ENCODE results near the gene FHL1.
"Not testable (repeated sequence)": the region's sequence is repeated elsewhere in the genome, so short reads cannot be mapped to it uniquely, and the experiment has no call there.

The FHL1 gene

GRCh38 chrX:136167989-136168388, 20.7 kb downstream of the FHL1 start:
- peaks cover 50% of the 10 kb centered on the region for H3K4me1 ChIP-seq (ENCODE audit: control insufficient read depth, insufficient read depth, low read length)
- H3K36me3 ChIP-seq (ENCODE audit: control insufficient read depth, insufficient read depth, low read length); H3K9ac ChIP-seq (ENCODE audit: low read length); H3K4me3 ChIP-seq (ENCODE audit: low read depth, low read length); H3K27ac ChIP-seq (ENCODE audit: low read depth, low read length); H3K9me3 ChIP-seq (ENCODE audit: control insufficient read depth, insufficient read depth, low read depth, low read length); H3K27me3 ChIP-seq (ENCODE audit: control insufficient read depth, insufficient read depth, low read length): not testable (repeated sequence)

GRCh38 chrX:136168929-136169735, 21.8 kb downstream of the FHL1 start:
- H3K27ac ChIP-seq (ENCODE audit: low read depth, low read length) = no peak overlapping the region
- no peaks in the 10 kb centered on the region for H3K27me3 ChIP-seq (ENCODE audit: control insufficient read depth, insufficient read depth, low read length)
- no peak overlapping the region for H3K9ac ChIP-seq (ENCODE audit: low read length)
- H3K36me3 ChIP-seq (ENCODE audit: control insufficient read depth, insufficient read depth, low read length) = no peaks in the 10 kb centered on the region
- peaks cover 50% of the 10 kb centered on the region for H3K4me1 ChIP-seq (ENCODE audit: control insufficient read depth, insufficient read depth, low read length)
- H3K4me3 ChIP-seq (ENCODE audit: low read depth, low read length) = no peak overlapping the region
- H3K9me3 ChIP-seq (ENCODE audit: control insufficient read depth, insufficient read depth, low read depth, low read length) = no peaks in the 10 kb centered on the region

GRCh38 chrX:136170139-136170800, 22.9 kb downstream of the FHL1 start:
- Histone ChIP-seq H3K9me3 (ENCODE audit: control insufficient read depth, insufficient read depth, low read depth, low read length) (no peaks in the 10 kb centered on the region), H3K4me1 (ENCODE audit: control insufficient read depth, insufficient read depth, low read length) (peaks cover 47% of the 10 kb centered on the region), H3K9ac (ENCODE audit: low read length) (no peak overlapping the region), H3K36me3 (ENCODE audit: control insufficient read depth, insufficient read depth, low read length) (no peaks in the 10 kb centered on the region), H3K4me3 (ENCODE audit: low read depth, low read length) (no peak overlapping the region), H3K27ac (ENCODE audit: low read depth, low read length) (no peak overlapping the region), H3K27me3 (ENCODE audit: control insufficient read depth, insufficient read depth, low read length) (no peaks in the 10 kb centered on the region)

DNA sequence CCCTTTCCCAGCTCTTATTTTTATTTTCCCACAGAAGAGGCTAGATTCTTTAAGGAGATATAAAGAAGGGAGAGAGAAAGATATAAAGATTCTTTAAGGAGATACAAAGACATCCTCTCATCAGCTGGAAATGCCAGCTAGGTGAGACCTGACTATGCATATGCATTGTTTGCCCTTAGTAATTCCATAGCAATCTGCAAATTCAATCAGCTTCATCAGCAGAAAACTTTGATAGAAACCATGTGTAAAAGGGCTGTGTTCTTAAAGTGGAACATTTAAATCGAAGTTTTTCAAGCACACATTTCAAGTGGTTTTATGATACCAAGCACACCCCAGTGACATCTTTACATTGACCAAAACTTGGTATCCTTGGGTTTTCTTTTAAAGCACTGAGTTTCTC, 24.1 kb downstream of the FHL1 start:
- Histone ChIP-seq H3K9ac (ENCODE audit: low read length) (no peak overlapping the region), H3K36me3 (ENCODE audit: control insufficient read depth, insufficient read depth, low read length) (no peaks in the 10 kb centered on the region), H3K9me3 (ENCODE audit: control insufficient read depth, insufficient read depth, low read depth, low read length) (no peaks in the 10 kb centered on the region), H3K27me3 (ENCODE audit: control insufficient read depth, insufficient read depth, low read length) (no peaks in the 10 kb centered on the region; the same call in 1 of the 2 replicates), H3K27ac (ENCODE audit: low read depth, low read length) (no peak overlapping the region), H3K4me3 (ENCODE audit: low read depth, low read length) (no peak overlapping the region), H3K4me1 (ENCODE audit: control insufficient read depth, insufficient read depth, low read length) (peaks cover 37% of the 10 kb centered on the region)

DNA sequence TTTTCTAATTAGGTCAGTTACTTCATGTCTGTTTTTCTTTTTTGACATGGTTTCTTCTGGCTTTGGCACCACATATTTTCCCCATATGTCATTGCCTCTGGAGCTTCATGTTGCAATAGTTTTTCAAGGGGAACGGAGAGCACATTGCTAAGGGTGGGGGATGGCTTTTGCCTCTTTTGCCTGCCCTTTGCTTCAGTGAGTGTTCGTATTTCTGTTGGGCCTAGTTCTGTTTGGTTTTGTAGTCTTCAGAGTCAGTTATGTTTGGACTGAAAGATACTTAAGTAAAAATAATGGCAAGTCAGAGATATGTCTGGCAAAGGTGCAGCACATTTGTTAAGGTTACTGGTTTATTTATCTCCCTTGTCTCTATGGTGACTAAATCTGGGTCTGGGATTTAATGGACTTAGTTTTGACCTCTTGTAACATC, 29.1 kb downstream of the FHL1 start:
- H3K27ac ChIP-seq (ENCODE audit: low read depth, low read length) = no peak overlapping the region
- no peak overlapping the region for H3K4me3 ChIP-seq (ENCODE audit: low read depth, low read length)
- no peaks in the 10 kb centered on the region for H3K9me3 ChIP-seq (ENCODE audit: control insufficient read depth, insufficient read depth, low read depth, low read length)
- H3K9ac ChIP-seq (ENCODE audit: low read length) = no peak overlapping the region
- no peaks in the 10 kb centered on the region for H3K36me3 ChIP-seq (ENCODE audit: control insufficient read depth, insufficient read depth, low read length)
- no peaks in the 10 kb centered on the region; the same call in 1 of the 2 replicates for H3K27me3 ChIP-seq (ENCODE audit: control insufficient read depth, insufficient read depth, low read length)
- no peaks in the 10 kb centered on the region for H3K4me1 ChIP-seq (ENCODE audit: control insufficient read depth, insufficient read depth, low read length)

DNA sequence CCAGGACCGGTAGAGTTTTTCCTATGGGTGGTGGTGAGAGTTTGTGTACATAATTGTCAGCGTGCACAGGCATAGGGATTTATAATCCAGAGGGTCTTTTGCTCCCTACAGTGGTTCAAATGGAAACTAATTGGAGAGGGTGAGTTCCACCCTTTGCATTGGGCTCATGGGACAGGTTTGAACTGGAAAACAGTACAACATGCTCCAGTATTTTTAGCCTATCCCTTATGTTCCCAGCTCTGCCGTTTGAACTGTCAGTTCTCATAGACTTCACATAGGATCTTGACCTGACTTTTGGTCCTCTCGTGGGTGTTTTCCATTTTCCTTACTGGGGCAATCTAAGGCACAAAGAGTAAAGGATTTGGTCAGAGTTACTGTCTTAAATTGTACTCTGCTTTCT, 31.8 kb downstream of the FHL1 start:
- no peak overlapping the region for H3K9ac ChIP-seq (ENCODE audit: low read length)
- no peaks in the 10 kb centered on the region; the same call in 1 of the 2 replicates for H3K27me3 ChIP-seq (ENCODE audit: control insufficient read depth, insufficient read depth, low read length)
- H3K36me3 ChIP-seq (ENCODE audit: control insufficient read depth, insufficient read depth, low read length) = no peaks in the 10 kb centered on the region
- no peak overlapping the region for H3K27ac ChIP-seq (ENCODE audit: low read depth, low read length)
- no peaks in the 10 kb centered on the region for H3K9me3 ChIP-seq (ENCODE audit: control insufficient read depth, insufficient read depth, low read depth, low read length)
- H3K4me1 ChIP-seq (ENCODE audit: control insufficient read depth, insufficient read depth, low read length) = no peaks in the 10 kb centered on the region
- no peak overlapping the region for H3K4me3 ChIP-seq (ENCODE audit: low read depth, low read length)

DNA sequence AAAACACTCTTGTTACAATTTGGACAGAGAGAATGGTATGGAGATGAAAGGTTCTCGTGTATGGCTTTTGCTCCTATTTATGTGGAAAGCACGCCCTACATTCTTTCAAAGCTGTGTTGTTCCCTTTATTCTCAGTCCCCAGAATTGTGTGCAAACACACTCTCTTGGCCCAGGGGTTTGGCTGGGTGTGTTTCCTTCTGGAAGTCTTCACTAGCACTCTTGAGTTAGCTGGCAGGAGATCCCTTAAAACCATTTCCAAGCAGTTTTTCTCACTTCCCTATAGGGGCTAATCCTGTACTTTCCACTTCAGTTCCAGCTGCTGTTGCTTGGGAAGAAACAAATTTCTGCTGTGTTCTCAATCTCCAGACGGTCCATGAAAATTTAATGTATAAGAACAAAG, 35.1 kb downstream of the FHL1 start:
- Histone ChIP-seq H3K27ac (ENCODE audit: low read depth, low read length) (no peak overlapping the region), H3K9me3 (ENCODE audit: control insufficient read depth, insufficient read depth, low read depth, low read length) (no peaks in the 10 kb centered on the region), H3K27me3 (ENCODE audit: control insufficient read depth, insufficient read depth, low read length) (no peaks in the 10 kb centered on the region; the same call in 1 of the 2 replicates)

GRCh38 chrX:136183172-136183571, 35.8 kb downstream of the FHL1 start:
- no peak overlapping the region for H3K27ac ChIP-seq (ENCODE audit: low read depth, low read length)

More for the DNA sequence above, 35.1 kb downstream of the FHL1 start:
- Histone ChIP-seq H3K4me1 (ENCODE audit: control insufficient read depth, insufficient read depth, low read length) (no peaks in the 10 kb centered on the region), H3K36me3 (ENCODE audit: control insufficient read depth, insufficient read depth, low read length) (no peaks in the 10 kb centered on the region), H3K9ac (ENCODE audit: low read length) (no peak overlapping the region), H3K4me3 (ENCODE audit: low read depth, low read length) (no peak overlapping the region)

DNA sequence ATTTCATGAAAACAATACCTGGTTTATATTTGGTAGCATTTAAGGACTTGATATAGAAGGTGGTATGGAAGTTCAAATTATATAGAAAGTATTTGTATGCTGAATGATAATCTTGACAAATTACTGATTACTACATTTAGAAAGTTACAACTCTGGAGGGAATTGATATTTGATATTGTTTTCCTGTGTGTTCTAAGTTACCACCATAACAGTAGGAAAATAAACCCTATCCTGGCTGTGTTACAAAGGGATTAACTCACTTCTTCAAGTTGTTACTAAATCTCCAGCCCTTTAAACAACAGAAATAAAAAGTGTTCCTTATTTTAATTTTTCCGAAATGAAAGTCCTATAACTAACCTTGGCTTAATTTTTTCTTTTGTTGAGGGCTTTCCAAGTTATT, 36.6 kb downstream of the FHL1 start:
- H3K36me3 ChIP-seq (ENCODE audit: control insufficient read depth, insufficient read depth, low read length) = no peaks in the 10 kb centered on the region
- no peak overlapping the region for H3K27ac ChIP-seq (ENCODE audit: low read depth, low read length)
- H3K4me3 ChIP-seq (ENCODE audit: low read depth, low read length) = no peak overlapping the region
- H3K27me3 ChIP-seq (ENCODE audit: control insufficient read depth, insufficient read depth, low read length) = no peaks in the 10 kb centered on the region; the same call in 1 of the 2 replicates
- H3K4me1 ChIP-seq (ENCODE audit: control insufficient read depth, insufficient read depth, low read length) = no peaks in the 10 kb centered on the region
- no peaks in the 10 kb centered on the region for H3K9me3 ChIP-seq (ENCODE audit: control insufficient read depth, insufficient read depth, low read depth, low read length)
- no peak overlapping the region for H3K9ac ChIP-seq (ENCODE audit: low read length)

More at GRCh38 chrX:136183172-136183571, 35.8 kb downstream of the FHL1 start:
- no peaks in the 10 kb centered on the region for H3K4me1 ChIP-seq (ENCODE audit: control insufficient read depth, insufficient read depth, low read length)
- no peaks in the 10 kb centered on the region; the same call in 1 of the 2 replicates for H3K27me3 ChIP-seq (ENCODE audit: control insufficient read depth, insufficient read depth, low read length)
- no peaks in the 10 kb centered on the region for H3K9me3 ChIP-seq (ENCODE audit: control insufficient read depth, insufficient read depth, low read depth, low read length)
- H3K36me3 ChIP-seq (ENCODE audit: control insufficient read depth, insufficient read depth, low read length) = no peaks in the 10 kb centered on the region
- no peak overlapping the region for H3K4me3 ChIP-seq (ENCODE audit: low read depth, low read length)
- no peak overlapping the region for H3K9ac ChIP-seq (ENCODE audit: low read length)

DNA sequence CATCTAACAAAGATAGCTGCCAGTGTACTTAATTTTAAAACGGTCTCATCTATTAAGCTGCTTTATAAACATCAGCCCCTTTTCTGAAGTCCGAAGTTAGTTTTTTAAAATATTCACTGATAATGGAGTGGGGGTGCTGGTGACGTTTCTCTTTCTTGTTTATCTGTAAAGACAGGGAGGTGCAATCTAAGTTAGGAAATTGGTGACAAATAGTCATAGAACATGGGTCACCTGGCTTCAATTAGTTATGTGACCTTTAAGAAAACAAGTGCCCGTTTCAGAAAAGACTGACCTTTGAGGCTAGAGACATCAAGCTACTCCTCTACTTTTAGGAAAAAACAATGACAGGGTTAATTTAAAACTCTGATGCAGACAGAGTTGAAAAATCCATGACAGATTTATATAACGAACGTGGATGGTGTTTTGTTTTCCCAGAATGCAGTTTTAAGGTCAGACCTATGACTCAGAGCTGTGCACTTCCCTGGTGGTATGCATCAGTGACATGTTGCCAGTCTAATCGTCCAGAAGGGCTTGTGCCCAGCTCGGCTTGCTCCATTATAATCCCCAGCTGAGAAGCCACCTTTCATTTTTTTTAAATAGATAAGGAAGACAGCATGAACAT, 38.2 kb downstream of the FHL1 start:
- Histone ChIP-seq H3K9me3 (ENCODE audit: control insufficient read depth, insufficient read depth, low read depth, low read length) (no peaks in the 10 kb centered on the region), H3K27ac (ENCODE audit: low read depth, low read length) (no peak overlapping the region), H3K9ac (ENCODE audit: low read length) (no peak overlapping the region), H3K27me3 (ENCODE audit: control insufficient read depth, insufficient read depth, low read length) (no peaks in the 10 kb centered on the region; the same call in 1 of the 2 replicates), H3K4me1 (ENCODE audit: control insufficient read depth, insufficient read depth, low read length) (no peaks in the 10 kb centered on the region), H3K36me3 (ENCODE audit: control insufficient read depth, insufficient read depth, low read length) (no peaks in the 10 kb centered on the region), H3K4me3 (ENCODE audit: low read depth, low read length) (no peak overlapping the region)

GRCh38 chrX:136186023-136186413, 38.7 kb downstream of the FHL1 start:
- H3K4me1 ChIP-seq (ENCODE audit: control insufficient read depth, insufficient read depth, low read length) = no peaks in the 10 kb centered on the region
- no peaks in the 10 kb centered on the region; the same call in 1 of the 2 replicates for H3K27me3 ChIP-seq (ENCODE audit: control insufficient read depth, insufficient read depth, low read length)
- no peak overlapping the region for H3K27ac ChIP-seq (ENCODE audit: low read depth, low read length)
- H3K4me3 ChIP-seq (ENCODE audit: low read depth, low read length) = no peak overlapping the region
- no peaks in the 10 kb centered on the region for H3K36me3 ChIP-seq (ENCODE audit: control insufficient read depth, insufficient read depth, low read length)
- H3K9me3 ChIP-seq (ENCODE audit: control insufficient read depth, insufficient read depth, low read depth, low read length) = no peaks in the 10 kb centered on the region
- H3K9ac ChIP-seq (ENCODE audit: low read length) = no peak overlapping the region
